GM12878 (cell line): ENCODE data around the gene BRCA1. TPM values are rescaled to one million over a fixed set of nuclear protein-coding genes. Genes with fewer than 3 reads are reported as not detected.

ENCODE experiments used
- CEBPZ ChIP-seq: fragments of 150-350 bp; IDR thresholded peaks from 2 replicates; pipeline ENCODE4 v1.6.1; 2016; ENCODE audit warnings: low read depth, low read length
- EP300 ChIP-seq, 2 experiments: fragments of 150-350 bp in 1 of 2; IDR thresholded peaks; 2 replicates each; pipeline ENCODE4 v1.6.1; 2011 to 2012; ENCODE audit warnings: low read depth in 2 of 2, low read length in 2 of 2, borderline replicate concordance in 1 of 2, improper control_type of control experiment in 1 of 2, inconsistent platforms in 1 of 2; ENCODE audit not compliant: control insufficient read depth in 1 of 2
- GABPA ChIP-seq: IDR thresholded peaks from 2 replicates; pipeline ENCODE4 v1.6.1; 2014; ENCODE audit warnings: antibody characterized with exemption, low read depth, mild to moderate bottlenecking, inconsistent platforms
- JUNB ChIP-seq: IDR thresholded peaks from 2 replicates; pipeline ENCODE4 v1.6.1; 2016; ENCODE audit warnings: antibody characterized with exemption, mild to moderate bottlenecking
- JUND ChIP-seq: IDR thresholded peaks from 2 replicates; pipeline ENCODE4 v1.6.1; 2012; ENCODE audit warnings: low read depth, mild to moderate bottlenecking, low read length, improper control_type of control experiment, moderate library complexity
- KDM1A ChIP-seq: fragments of 200-600 bp; sonication (generic); IDR thresholded peaks from 2 replicates; pipeline ENCODE4 v1.6.1; 2016; ENCODE audit warnings: borderline replicate concordance
- MEF2A ChIP-seq: IDR thresholded peaks from 2 replicates; pipeline ENCODE4 v1.6.1; 2011; ENCODE audit warnings: low read depth, mild to moderate bottlenecking, low read length, moderate library complexity; ENCODE audit not compliant: insufficient read depth
- MTA3 ChIP-seq: IDR thresholded peaks from 2 replicates; pipeline ENCODE4 v1.6.1; 2012; ENCODE audit warnings: low read length, inconsistent platforms, borderline replicate concordance
- NFIC ChIP-seq: IDR thresholded peaks from 2 replicates; pipeline ENCODE4 v1.6.1; 2012; ENCODE audit warnings: low read depth, mild to moderate bottlenecking, inconsistent platforms, low read length, moderate library complexity
- POU2F2 ChIP-seq: IDR thresholded peaks from 3 replicates; pipeline ENCODE4 v1.6.1; 2011; ENCODE audit warnings: low read depth, mild to moderate bottlenecking, low read length, borderline replicate concordance
- RBBP5 ChIP-seq: fragments of 200-600 bp; sonication (generic); conservative IDR thresholded peaks from 2 replicates; pipeline ENCODE4 v1.6.1; 2016
- RCOR1 ChIP-seq: conservative IDR thresholded peaks from 2 replicates; pipeline ENCODE4 v1.6.1; 2012; ENCODE audit warnings: low read depth, low read length, improper control_type of control experiment
- SIN3A ChIP-seq: IDR thresholded peaks from 2 replicates; pipeline ENCODE4 v1.6.1; 2012; ENCODE audit warnings: low read depth, low read length, improper control_type of control experiment
- SMC3 ChIP-seq: IDR thresholded peaks from 2 replicates; pipeline ENCODE4 v1.6.1; 2011; ENCODE audit warnings: low read length, improper control_type of control experiment, borderline replicate concordance
- SREBF1 ChIP-seq: IDR thresholded peaks from 2 replicates; pipeline ENCODE4 v1.6.1; 2012; ENCODE audit warnings: mild to moderate bottlenecking, low read length
- SREBF2 ChIP-seq: IDR thresholded peaks from 2 replicates; pipeline ENCODE4 v1.6.1; 2012; ENCODE audit warnings: mild to moderate bottlenecking, low read length
- STAT3 ChIP-seq: IDR thresholded peaks from 2 replicates; pipeline ENCODE4 v1.6.1; 2011; ENCODE audit warnings: low read depth, low read length, improper control_type of control experiment
- ZBTB4 ChIP-seq: fragments of 450-650 bp; formaldehyde crosslinking; IDR thresholded peaks from 2 replicates; pipeline ENCODE4 v1.4.0; 2022; ENCODE audit warnings: mild to moderate bottlenecking, moderate library complexity
- ZNF207 ChIP-seq: fragments of 450-650 bp; IDR thresholded peaks from 2 replicates; pipeline ENCODE4 v1.6.1; 2014; ENCODE audit warnings: antibody characterized with exemption, mild to moderate bottlenecking, borderline replicate concordance
- polyA plus RNA-seq, 11 experiments: library from polyadenylated mRNA; depleted of rRNA in 4 of 11; unstranded in 6 of 11; stranded (reverse) in 5 of 11; fragments of >200 nt; fragmentation: Nextera tagmentation in 4 of 11; fragmentation: Illumina TruSeq in 1 of 11; extraction: Ambion mirVana in 4 of 11; extraction: Trizol in 1 of 11; gene quantifications; 1 replicate in 1 of 11; 2 replicates in 10 of 11; pipeline versions ENCODE4 v1.2.1 to v1.2.3, GENCODE V29; 2011 to 2016; ENCODE audit warnings: inconsistent platforms in 2 of 11, missing spikeins in 2 of 11, low read depth in 1 of 11
- total RNA-seq, 4 experiments: library from RNA; depleted of rRNA in 3 of 4; stranded (reverse); fragments of >200 nt in 3 of 4; fragmentation: Illumina TruSeq in 1 of 4; extraction: Trizol in 1 of 4; gene quantifications; 2 replicates each; pipeline versions ENCODE4 v1.2.1 to v1.2.3, GENCODE V29; 2013 to 2021
- TF ChIP-seq, protein P1 (sequence below): fragments of 450-650 bp; formaldehyde crosslinking; IDR thresholded peaks from 2 replicates; pipeline ENCODE4 v1.5.0; 2022; ENCODE audit warnings: mild to moderate bottlenecking, missing genetic modification characterization

BRCA1 gene
- total and polyA plus RNA-seq, 10 of the 15 experiments (the other 5 are each of a cell fraction or from before 2014, with no cell fraction given), result 16.8 to 71.2 (median 44.2) TPM

GRCh38 chr17:43006639-43007551, 118.3 kb downstream of the BRCA1 start, which contains the start of gene IFI35 (continued):
- TF ChIP-seq EP300 (IDR thresholded peaks at IDR 0.05; ENCODE audit: borderline replicate concordance in 1 of 2, control insufficient read depth in 1 of 2, low read depth in 2 of 2, low read length in 2 of 2) (peak in 1 of 2 experiments; percentile 30; a peak in 1 of 4 replicates), MEF2A (no peak), JUND (no peak), JUNB (no peak), POU2F2 (0 out of 3 replicates have a peak, but pooled peaks have one; percentile 38), NFIC (no peak), MTA3 (no peak), CEBPZ (no peak), STAT3 (0 out of 2 replicates have a peak, but pooled peaks have one; percentile 46), RBBP5 (no peak), GABPA (no peak), SREBF1 (no peak), SREBF2 (no peak), RCOR1 (no peak), SMC3 (peak; percentile 41; the same call in 1 of the 2 replicates), ZNF207 (no peak), ZBTB4 (CRISPR knock-in tag) (no peak), KDM1A (no peak), SIN3A (peak; percentile 65)
- TF ChIP-seq, protein P1, sequence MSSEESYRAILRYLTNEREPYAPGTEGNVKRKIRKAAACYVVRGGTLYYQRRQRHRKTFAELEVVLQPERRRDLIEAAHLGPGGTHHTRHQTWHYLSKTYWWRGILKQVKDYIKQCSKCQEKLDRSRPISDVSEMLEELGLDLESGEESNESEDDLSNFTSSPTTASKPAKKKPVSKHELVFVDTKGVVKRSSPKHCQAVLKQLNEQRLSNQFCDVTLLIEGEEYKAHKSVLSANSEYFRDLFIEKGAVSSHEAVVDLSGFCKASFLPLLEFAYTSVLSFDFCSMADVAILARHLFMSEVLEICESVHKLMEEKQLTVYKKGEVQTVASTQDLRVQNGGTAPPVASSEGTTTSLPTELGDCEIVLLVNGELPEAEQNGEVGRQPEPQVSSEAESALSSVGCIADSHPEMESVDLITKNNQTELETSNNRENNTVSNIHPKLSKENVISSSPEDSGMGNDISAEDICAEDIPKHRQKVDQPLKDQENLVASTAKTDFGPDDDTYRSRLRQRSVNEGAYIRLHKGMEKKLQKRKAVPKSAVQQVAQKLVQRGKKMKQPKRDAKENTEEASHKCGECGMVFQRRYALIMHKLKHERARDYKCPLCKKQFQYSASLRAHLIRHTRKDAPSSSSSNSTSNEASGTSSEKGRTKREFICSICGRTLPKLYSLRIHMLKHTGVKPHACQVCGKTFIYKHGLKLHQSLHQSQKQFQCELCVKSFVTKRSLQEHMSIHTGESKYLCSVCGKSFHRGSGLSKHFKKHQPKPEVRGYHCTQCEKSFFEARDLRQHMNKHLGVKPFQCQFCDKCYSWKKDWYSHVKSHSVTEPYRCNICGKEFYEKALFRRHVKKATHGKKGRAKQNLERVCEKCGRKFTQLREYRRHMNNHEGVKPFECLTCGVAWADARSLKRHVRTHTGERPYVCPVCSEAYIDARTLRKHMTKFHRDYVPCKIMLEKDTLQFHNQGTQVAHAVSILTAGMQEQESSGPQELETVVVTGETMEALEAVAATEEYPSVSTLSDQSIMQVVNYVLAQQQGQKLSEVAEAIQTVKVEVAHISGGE (CRISPR knock-in tag), result no peak
